ENCODE measurements around the gene HSDL2.
"Not testable (repeated sequence)": the region's sequence is repeated elsewhere in the genome, so short reads cannot be mapped to it uniquely, and the experiment has no call there.

HSDL2 gene

GRCh38 chr9:112505607-112506006, 125.7 kb downstream of the HSDL2 start:
- Histone ChIP-seq H3K36me3 (peaks cover 27% of the 10 kb centered on the region), H3K9me3 (peaks cover 16% of the 10 kb centered on the region; the same call in 1 of the 2 replicates), H3K4me2 (no peak overlapping the region), H3K9ac (no peak overlapping the region), H3K4me1 (0 out of 2 replicates have a peak, but pooled peaks cover 6% of the 10 kb centered on the region), H3K27me3 (no peaks in the 10 kb centered on the region), H3K27ac (no peak overlapping the region), H4K20me1 (peaks cover 76% of the 10 kb centered on the region), H3K4me3 (no peak overlapping the region)
- TF ChIP-seq Cebpa-rat (IDR thresholded peaks at IDR 0.05): no peak

GRCh38 chr9:112506571-112506970, 126.7 kb downstream of the HSDL2 start:
- Histone ChIP-seq H3K27me3 (no peaks in the 10 kb centered on the region), H3K27ac (no peak overlapping the region), H3K9me3 (peaks cover 7% of the 10 kb centered on the region; the same call in 1 of the 2 replicates), H3K9ac (no peak overlapping the region), H3K36me3 (peaks cover 17% of the 10 kb centered on the region), H3K4me2 (no peak overlapping the region), H4K20me1 (peaks cover 84% of the 10 kb centered on the region), H3K4me1 (0 out of 2 replicates have a peak, but pooled peaks cover 6% of the 10 kb centered on the region), H3K4me3 (no peak overlapping the region)
- TF ChIP-seq Cebpa-rat (IDR thresholded peaks at IDR 0.05): no peak

GRCh38 chr9:112507001-112507680, 127.2 kb downstream of the HSDL2 start:
- TF ChIP-seq Cebpa-rat (IDR thresholded peaks at IDR 0.05): no peak
- H3K36me3 ChIP-seq: peaks cover 15% of the 10 kb centered on the region
- H3K9me3 ChIP-seq: peaks cover 6% of the 10 kb centered on the region; the same call in 1 of the 2 replicates
- no peaks in the 10 kb centered on the region for H3K27me3 ChIP-seq
- H4K20me1 ChIP-seq: peaks cover 84% of the 10 kb centered on the region
- H3K4me2 ChIP-seq: no peak overlapping the region
- no peak overlapping the region for H3K27ac ChIP-seq
- no peak overlapping the region for H3K9ac ChIP-seq
- no peak overlapping the region for H3K4me3 ChIP-seq
- 0 out of 2 replicates have a peak, but pooled peaks cover 6% of the 10 kb centered on the region for H3K4me1 ChIP-seq

GRCh38 chr9:112508377-112508776, 128.5 kb downstream of the HSDL2 start:
- Histone ChIP-seq H3K27me3 (no peaks in the 10 kb centered on the region), H3K4me3 (no peak overlapping the region), H3K9me3 (peaks cover 2% of the 10 kb centered on the region; the same call in 1 of the 2 replicates), H3K36me3 (peaks cover 15% of the 10 kb centered on the region), H3K4me1 (0 out of 2 replicates have a peak, but pooled peaks cover 6% of the 10 kb centered on the region), H3K9ac (no peak overlapping the region), H3K27ac (no peak overlapping the region), H4K20me1 (peaks cover 72% of the 10 kb centered on the region), H3K4me2 (no peak overlapping the region)
- TF ChIP-seq Cebpa-rat (IDR thresholded peaks at IDR 0.05): no peak

- peaks cover 10% of the 10 kb centered on the region; the same call in 1 of the 2 replicates for H3K36me3 ChIP-seq
- H3K4me3 ChIP-seq, H3K4me2 ChIP-seq, H3K4me1 ChIP-seq, H3K9me3 ChIP-seq, H3K9ac ChIP-seq, H3K27me3 ChIP-seq, H3K27ac ChIP-seq: not testable (repeated sequence)
- peaks cover 40% of the 10 kb centered on the region for H4K20me1 ChIP-seq
These were observed 132.5 kb downstream of the HSDL2 start for GRCh38 chr9:112512377-112512776.

- no peak overlapping the region for H3K4me3 ChIP-seq
- no peak overlapping the region for H3K27ac ChIP-seq
- no peaks in the 10 kb centered on the region for H3K27me3 ChIP-seq
- no peaks in the 10 kb centered on the region for H3K36me3 ChIP-seq
- TF ChIP-seq Cebpa-rat (IDR thresholded peaks at IDR 0.05): no peak
- peaks cover 26% of the 10 kb centered on the region for H4K20me1 ChIP-seq
- H3K9me3 ChIP-seq: peaks cover 4% of the 10 kb centered on the region; the same call in 1 of the 2 replicates
- H3K9ac ChIP-seq: no peak overlapping the region
- H3K4me2 ChIP-seq: no peak overlapping the region
- no peaks in the 10 kb centered on the region for H3K4me1 ChIP-seq
These were observed 136.9 kb downstream of the HSDL2 start for GRCh38 chr9:112516769-112517168.

GRCh38 chr9:112520069-112520468, 140.2 kb downstream of the HSDL2 start:
- Histone ChIP-seq H3K9ac (no peak overlapping the region), H3K36me3 (0 out of 2 replicates have a peak, but pooled peaks cover 4% of the 10 kb centered on the region), H3K4me1 (no peaks in the 10 kb centered on the region), H4K20me1 (peaks cover 42% of the 10 kb centered on the region), H3K4me2 (no peak overlapping the region), H3K27ac (no peak overlapping the region), H3K4me3 (no peak overlapping the region), H3K9me3 (peaks cover 4% of the 10 kb centered on the region), H3K27me3 (no peaks in the 10 kb centered on the region)
- no peak for TF ChIP-seq Cebpa-rat (IDR thresholded peaks at IDR 0.05)

GRCh38 chr9:112520656-112521055, 140.7 kb downstream of the HSDL2 start:
- H3K9me3 ChIP-seq: peaks cover 4% of the 10 kb centered on the region
- no peak overlapping the region for H3K9ac ChIP-seq
- no peaks in the 10 kb centered on the region for H3K27me3 ChIP-seq
- H4K20me1 ChIP-seq: peaks cover 48% of the 10 kb centered on the region
- no peak overlapping the region for H3K27ac ChIP-seq
- no peak for TF ChIP-seq Cebpa-rat (IDR thresholded peaks at IDR 0.05)
- no peak overlapping the region for H3K4me3 ChIP-seq
- no peaks in the 10 kb centered on the region for H3K4me1 ChIP-seq
- 0 out of 2 replicates have a peak, but pooled peaks cover 4% of the 10 kb centered on the region for H3K36me3 ChIP-seq
- H3K4me2 ChIP-seq: no peak overlapping the region

Data from BLaER1 (cell line).